CD4-positive, alpha-beta memory T cell (primary cell): Measurements from ENCODE around the gene FOXO4. TPM values are rescaled to one million over a fixed set of nuclear protein-coding genes. Genes with fewer than 3 reads are reported as not detected.

Experiments used
- CTCF ChIA-PET: fragments of 350-600 bp; sonication (Branson Sonifier 250); formaldehyde crosslinking; loops from one replicate; lab custom pipeline; 2021; ENCODE audit warnings: inconsistent platforms; ENCODE audit not compliant: partially characterized antibody; lab: Charles Lee
- POLR2A ChIA-PET: fragments of 350-600 bp; sonication (Branson Sonifier 250); formaldehyde crosslinking; loops from one replicate; lab custom pipeline; 2021; ENCODE audit not compliant: partially characterized antibody; lab: Charles Lee
- DNase-seq, 5 donors: peaks; one replicate each; pipeline versions ENCODE4 v3.0.0 to v3.0.0-alpha.2; 2020 to 2022; ENCODE audit warnings: mixed read lengths in 1 of 5
- H3K27ac ChIP-seq: one replicate; pipeline ENCODE4 v1.7.0; 2013; ENCODE audit warnings: low read depth, low read length
- H3K27me3 ChIP-seq: 2 replicates; pipeline ENCODE4 v1.7.0; 2013; ENCODE audit warnings: mild to moderate bottlenecking, low read length, moderate library complexity; ENCODE audit not compliant: insufficient read depth
- H3K36me3 ChIP-seq: 2 replicates; pipeline ENCODE4 v1.7.0; 2013; ENCODE audit warnings: mild to moderate bottlenecking, low read length, moderate library complexity; ENCODE audit not compliant: insufficient read depth
- H3K4me1 ChIP-seq: 2 replicates; pipeline ENCODE4 v1.7.0; 2013; ENCODE audit warnings: mild to moderate bottlenecking, low read length, moderate library complexity; ENCODE audit not compliant: insufficient read depth
- H3K4me3 ChIP-seq, 2 donors: one replicate each; pipeline ENCODE4 v1.7.0; 2013; ENCODE audit warnings: low read length in 2 of 2, mild to moderate bottlenecking in 1 of 2
- H3K9me3 ChIP-seq, 2 donors: one replicate each; pipeline ENCODE4 v1.7.0; 2013; ENCODE audit warnings: low read length in 2 of 2, control low read depth in 1 of 2; ENCODE audit not compliant: control insufficient read depth in 1 of 2
- H3K27ac Mint-ChIP-seq, 7 donors: one replicate each; pipeline ENCODE4 v1.8.0; 2020 to 2021; ENCODE audit warnings: mixed read lengths in 7 of 7, mild to moderate bottlenecking in 6 of 7, inconsistent platforms in 3 of 7, moderate library complexity in 3 of 7
- H3K27me3 Mint-ChIP-seq, 2 donors: one replicate each; pipeline ENCODE4 v1.8.0; 2020 to 2021; ENCODE audit warnings: mixed read lengths in 2 of 2
- H3K36me3 Mint-ChIP-seq, 2 donors: one replicate each; pipeline ENCODE4 v1.8.0; 2020 to 2021; ENCODE audit warnings: mixed read lengths in 2 of 2, inconsistent platforms in 1 of 2, mild to moderate bottlenecking in 1 of 2
- H3K4me1 Mint-ChIP-seq, 4 donors: one replicate each; pipeline ENCODE4 v1.8.0; 2020 to 2021; ENCODE audit warnings: mixed read lengths in 4 of 4, mild to moderate bottlenecking in 1 of 4
- H3K4me3 Mint-ChIP-seq, 8 donors: one replicate each; pipeline ENCODE4 v1.8.0; 2020 to 2021; ENCODE audit warnings: mixed read lengths in 8 of 8, mild to moderate bottlenecking in 7 of 8, moderate library complexity in 6 of 8, inconsistent platforms in 3 of 8
- H3K9me3 Mint-ChIP-seq, 8 donors: one replicate each; pipeline ENCODE4 v1.8.0; 2020 to 2021; ENCODE audit warnings: mixed read lengths in 8 of 8, mild to moderate bottlenecking in 5 of 8, inconsistent platforms in 3 of 8, moderate library complexity in 1 of 8
- intact Hi-C: fragments of 100-400 bp; cut with micrococcal nuclease; formaldehyde crosslinking; loops from one replicate; pipeline ENCODE4 v1.15.1; 2023
- polyA plus RNA-seq, 2 donors: library from polyadenylated mRNA; unstranded; fragments of 300-500 nt; fragmentation: Illumina TruSeq; gene quantifications; one replicate each; pipeline ENCODE4 v1.2.3, GENCODE V29; 2021
- total RNA-seq, 2 experiments: library from RNA; stranded (reverse); gene quantifications; one replicate each; pipeline ENCODE4 v1.2.3, GENCODE V29; 2021

The FOXO4 gene
- total and polyA plus RNA-seq, 4 experiments from 2014 or later, result 0.45 to 42.9 (median 22.3) TPM

DNA sequence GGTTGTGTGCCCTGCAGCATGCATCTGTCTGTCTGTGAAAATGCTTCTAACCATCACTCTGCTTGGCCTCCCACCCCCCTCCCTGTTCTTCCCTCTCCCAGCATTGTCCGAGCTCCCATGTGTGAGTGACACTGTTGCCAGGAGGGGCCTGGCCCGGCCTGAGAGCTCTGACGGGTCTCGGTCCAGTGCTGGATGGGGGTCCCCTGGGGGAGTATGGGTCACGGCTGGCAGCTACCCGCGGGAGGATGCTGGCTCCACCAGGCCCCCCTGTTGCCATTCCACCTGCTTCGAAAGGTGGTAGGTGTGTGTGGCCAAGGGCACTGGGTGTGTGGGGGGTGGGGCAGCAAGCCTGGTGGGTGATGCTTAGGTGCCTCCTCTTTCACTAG, 52.6 kb downstream of the FOXO4 start:
- peaks cover 0 to 3% of the 10 kb centered on the region in 2 donors for H3K36me3 Mint-ChIP-seq
- peaks cover 6 to 9% (median 8%) of the 10 kb centered on the region in 4 donors for H3K4me1 Mint-ChIP-seq
- H3K27ac Mint-ChIP-seq, result no peak overlapping the region
- Histone ChIP-seq H3K27ac (no peak overlapping the region), H3K36me3 (no peaks in the 10 kb centered on the region), H3K9me3 (no peaks in the 10 kb centered on the region), H3K4me1 (peaks cover 11% of the 10 kb centered on the region), H3K27me3 (no peaks in the 10 kb centered on the region), H3K4me3 (no peak overlapping the region)
- POLR2A ChIA-PET, result interaction anchor here (1.0 to 1.3 kb wide), 2 partner anchors 30 to 45 kb away, joined by 3 read pairs; partner anchors contain the start of gene MED12
- intact Hi-C loops, result no loop called here
- peaks cover 0 to 3% (median 0%) of the 10 kb centered on the region in 8 donors for H3K9me3 Mint-ChIP-seq
- DNase-seq, result no peak
- H3K27me3 Mint-ChIP-seq, result no peaks in the 10 kb centered on the region
- CTCF ChIA-PET, result no interaction called here
- no peak overlapping the region for H3K4me3 Mint-ChIP-seq

DNA sequence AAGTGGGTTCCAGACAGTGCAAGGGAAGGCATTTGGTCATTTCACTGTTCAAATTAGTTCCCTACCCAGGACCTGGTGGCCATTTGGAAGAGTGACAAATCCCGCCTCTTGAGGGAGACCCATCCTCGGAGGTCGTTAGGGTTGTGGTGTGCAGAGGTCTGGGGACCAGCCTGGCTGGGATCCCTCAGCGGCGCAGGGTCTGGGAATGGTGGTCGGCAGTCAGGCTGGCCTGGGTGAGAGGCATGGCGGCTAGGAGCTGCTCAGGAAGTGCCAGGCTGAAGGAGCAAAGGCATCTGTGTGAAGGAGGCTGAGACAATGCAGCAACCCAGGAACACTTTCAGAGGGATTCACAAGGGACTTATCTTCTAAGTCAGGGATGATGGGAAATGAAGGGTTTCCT, 55.7 kb downstream of the FOXO4 start:
- no peak for DNase-seq
- Mint-ChIP-seq H3K4me3 (no peak overlapping the region), H3K4me1 (peaks cover 2 to 5% (median 4%) of the 10 kb centered on the region in 4 donors), H3K36me3 (peaks cover 0 to 5% of the 10 kb centered on the region in 2 donors), H3K27ac (peak overlapping the region in 3 of 7 donors; percentile 35 to 76 (median 68)), H3K27me3 (no peaks in the 10 kb centered on the region), H3K9me3 (peaks cover 0 to 2% (median 0%) of the 10 kb centered on the region in 8 donors)
- peaks cover 4% of the 10 kb centered on the region for H3K4me1 ChIP-seq
- H3K4me3 ChIP-seq, result no peak overlapping the region
- POLR2A ChIA-PET, result no interaction called here
- CTCF ChIA-PET, result no interaction called here
- no peaks in the 10 kb centered on the region for H3K36me3 ChIP-seq
- no peak overlapping the region for H3K27ac ChIP-seq
- H3K27me3 ChIP-seq, result no peaks in the 10 kb centered on the region
- no peaks in the 10 kb centered on the region for H3K9me3 ChIP-seq
- intact Hi-C loops, result no loop called here

Other genes with a start within 250 kb of the FOXO4 start
- gene TEX11, start 187.1 kb upstream of the FOXO4 start, total RNA-seq, result not detected
- not detected for gene TEX11, start 187.1 kb upstream of the FOXO4 start, polyA plus RNA-seq
- gene SLC7A3, start 164.8 kb upstream of the FOXO4 start, total RNA-seq, result not detected
- not detected for gene SLC7A3, start 164.8 kb upstream of the FOXO4 start, polyA plus RNA-seq
- 10 to 100 TPM; 36.7 to 36.9 TPM for gene SNX12, start 27.5 kb upstream of the FOXO4 start, total RNA-seq
- 1 to 10 TPM; 3.0 to 4.2 TPM for gene SNX12, start 27.5 kb upstream of the FOXO4 start, polyA plus RNA-seq
- 10 to 100 TPM; 45.1 to 51.6 TPM for gene CXorf65, start 10.9 kb downstream of the FOXO4 start, total RNA-seq
- 1 to 10 TPM; 3.1 to 7.4 TPM for gene CXorf65, start 10.9 kb downstream of the FOXO4 start, polyA plus RNA-seq
- gene IL2RG, start 15.7 kb downstream of the FOXO4 start, total RNA-seq, result 100 to 1,000 TPM; 378 to 379 TPM
- gene IL2RG, start 15.7 kb downstream of the FOXO4 start, polyA plus RNA-seq, result 1,000 to 10,000 TPM; 1,405 to 1,440 TPM
- 10 to 100 TPM; 84.4 to 89.9 TPM for gene MED12, start 22.7 kb downstream of the FOXO4 start, total RNA-seq
- gene MED12, start 22.7 kb downstream of the FOXO4 start, polyA plus RNA-seq, result 10 to 100 TPM in 1 of 2 donors, 1 to 10 TPM in 1; 3.4 to 18.7 TPM
- gene NLGN3, start 49.0 kb downstream of the FOXO4 start, total RNA-seq, result 1 to 10 TPM; 2.2 to 2.3 TPM
- under 1 TPM; 0.21 to 0.25 TPM for gene NLGN3, start 49.0 kb downstream of the FOXO4 start, polyA plus RNA-seq
- gene GJB1, start 127.4 kb downstream of the FOXO4 start, total RNA-seq, result not detected
- gene GJB1, start 127.4 kb downstream of the FOXO4 start, polyA plus RNA-seq, result not detected
- 10 to 100 TPM; 28.0 to 28.2 TPM for gene ZMYM3, start 158.3 kb downstream of the FOXO4 start, total RNA-seq
- gene ZMYM3, start 158.3 kb downstream of the FOXO4 start, polyA plus RNA-seq, result 1 to 10 TPM; 5.8 to 6.0 TPM
- gene NONO, start 187.8 kb downstream of the FOXO4 start, total RNA-seq, result 100 to 1,000 TPM; 300 to 314 TPM
- 100 to 1,000 TPM; 163 to 182 TPM for gene NONO, start 187.8 kb downstream of the FOXO4 start, polyA plus RNA-seq
- 1 to 10 TPM; 3.5 TPM for gene ITGB1BP2, start 205.9 kb downstream of the FOXO4 start, total RNA-seq
- not detected for gene ITGB1BP2, start 205.9 kb downstream of the FOXO4 start, polyA plus RNA-seq